Activated CD8-positive, alpha-beta memory T cell treated with anti-CD3 and anti-CD28 coated beads for 1 hour (primary cell): ENCODE results near the gene EEF1AKMT3.

Source experiments
- DNase-seq, 2 donors: peaks; one replicate each; pipeline ENCODE4 v3.0.0-alpha.2; 2020; ENCODE audit warnings: low read depth in 1 of 2; ENCODE audit errors: extremely low read depth in 1 of 2

EEF1AKMT3 gene

GRCh38 chr12:57782243-57782607, 9.8 kb downstream of the EEF1AKMT3 start:
- no peak for DNase-seq

- peak; percentile 93 to 98 for DNase-seq
Measured at GRCh38 chr12:57782608-57783465, 10.4 kb downstream of the EEF1AKMT3 start, which contains the start of gene TSFM. TSFM (plus strand) TSS chr12:57782787; CDS start chr12:57782802, 15 bp downstream.

GRCh38 chr12:57783466-57783801, 11.0 kb downstream of the EEF1AKMT3 start:
- DNase-seq: no peak

GRCh38 chr12:57783861-57784260, 11.4 kb downstream of the EEF1AKMT3 start:
- no peak for DNase-seq

- DNase-seq: no peak
Measured at GRCh38 chr12:57793920-57794319, 21.5 kb downstream of the EEF1AKMT3 start.

- DNase-seq: no peak
Measured at GRCh38 chr12:57795354-57795753, 22.9 kb downstream of the EEF1AKMT3 start.

- no peak for DNase-seq
Measured at GRCh38 chr12:57796996-57797395, 24.6 kb downstream of the EEF1AKMT3 start.

GRCh38 chr12:57797933-57798332, 25.5 kb downstream of the EEF1AKMT3 start:
- DNase-seq: no peak

GRCh38 chr12:57800965-57801364, 28.6 kb downstream of the EEF1AKMT3 start:
- no peak for DNase-seq

GRCh38 chr12:57802607-57803006, 30.2 kb downstream of the EEF1AKMT3 start:
- DNase-seq: no peak

GRCh38 chr12:57803319-57803893, 31.0 kb downstream of the EEF1AKMT3 start:
- peak in 1 of 2 donors; percentile 5 for DNase-seq

GRCh38 chr12:57806677-57807076, 34.3 kb downstream of the EEF1AKMT3 start:
- DNase-seq: no peak

- DNase-seq: no peak
Measured at GRCh38 chr12:57807285-57807684, 34.9 kb downstream of the EEF1AKMT3 start.

- DNase-seq: no peak
Measured at GRCh38 chr12:57808351-57808750, 35.9 kb downstream of the EEF1AKMT3 start.

- DNase-seq: no peak
Measured at GRCh38 chr12:57809425-57809824, 37.0 kb downstream of the EEF1AKMT3 start.

GRCh38 chr12:57810450-57810849, 38.0 kb downstream of the EEF1AKMT3 start:
- no peak for DNase-seq

GRCh38 chr12:57811028-57811755, 38.8 kb downstream of the EEF1AKMT3 start:
- DNase-seq: no peak

- DNase-seq: no peak
Measured at GRCh38 chr12:57813111-57813970, 40.9 kb downstream of the EEF1AKMT3 start.

- DNase-seq: no peak
Measured at GRCh38 chr12:57813971-57814772, 41.8 kb downstream of the EEF1AKMT3 start.
